Cardiac muscle cell (in vitro differentiated cells and primary cell): ENCODE data around the gene PYGB. TPM values are rescaled to one million over a fixed set of nuclear protein-coding genes. Genes with fewer than 3 reads are reported as not detected.

Source experiments
- DNase-seq, 2 donors: peaks; one replicate each; pipeline versions ENCODE4 v3.0.0 to v3.0.0-alpha.2; 2010 to 2017; ENCODE audit warnings: low read depth in 1 of 2, low spot score in 1 of 2
- H3K27ac ChIP-seq: fragments of 200-600 bp; sonication (generic); 2 replicates; pipeline ENCODE4 v1.5.1; 2016
- H3K27me3 ChIP-seq: fragments of 200-600 bp; sonication (generic); 2 replicates; pipeline ENCODE4 v1.6.0; 2016; ENCODE audit warnings: control low read depth
- H3K36me3 ChIP-seq: fragments of 200-600 bp; sonication (generic); 2 replicates; pipeline ENCODE4 v1.5.1; 2016; ENCODE audit warnings: control low read depth
- H3K4me1 ChIP-seq: fragments of 200-600 bp; sonication (generic); 2 replicates; pipeline ENCODE4 v1.8.1; 2017; ENCODE audit warnings: low read depth, mild to moderate bottlenecking, mixed run types
- H3K4me3 ChIP-seq: fragments of 200-600 bp; sonication (generic); 2 replicates; pipeline ENCODE4 v1.5.1; 2016; ENCODE audit warnings: mild to moderate bottlenecking
- H3K9me3 ChIP-seq: fragments of 200-600 bp; sonication (generic); 2 replicates; pipeline ENCODE4 v1.5.1; 2017; ENCODE audit warnings: low read depth, mild to moderate bottlenecking, control low read depth
- CTCF ChIP-seq: IDR thresholded peaks from 2 replicates; pipeline ENCODE4 v1.5.1; 2012; ENCODE audit warnings: low read depth, mild to moderate bottlenecking, low read length
- polyA plus RNA-seq: library from polyadenylated mRNA; unstranded; fragments of >200 nt; fragmentation: Nextera tagmentation; extraction: Ambion mirVana; gene quantifications from 2 replicates; pipeline ENCODE4 v1.2.1, GENCODE V29; 2016
- total RNA-seq: library from RNA; depleted of rRNA; stranded (reverse); fragments of >200 nt; gene quantifications from 2 replicates; pipeline ENCODE4 v1.2.3, GENCODE V29; 2016

Gene PYGB
- total and polyA plus RNA-seq, 2 experiments from 2014 or later, result 192 to 243 TPM

- peaks cover 12% of the 10 kb centered on the region for H3K4me1 ChIP-seq
- H3K4me3 ChIP-seq, result no peak overlapping the region
- H3K27me3 ChIP-seq, result no peaks in the 10 kb centered on the region
- DNase-seq, result no peak
- peaks cover 3% of the 10 kb centered on the region for H3K36me3 ChIP-seq
- no peak for TF ChIP-seq CTCF
- peak overlapping the region; percentile 81 for H3K27ac ChIP-seq
- no peaks in the 10 kb centered on the region for H3K9me3 ChIP-seq
Measured at GRCh38 chr20:25297141-25297905, 49.4 kb downstream of the PYGB start.

GRCh38 chr20:25299806-25300205, 51.9 kb downstream of the PYGB start:
- Histone ChIP-seq H3K36me3 (peaks cover 3% of the 10 kb centered on the region), H3K27ac (peak overlapping the region; percentile 66), H3K27me3 (no peaks in the 10 kb centered on the region), H3K4me1 (peaks cover 12% of the 10 kb centered on the region), H3K4me3 (no peak overlapping the region), H3K9me3 (no peaks in the 10 kb centered on the region)
- no peak for DNase-seq
- TF ChIP-seq CTCF, result no peak

GRCh38 chr20:25300496-25301170, 52.7 kb downstream of the PYGB start:
- no peak for DNase-seq
- TF ChIP-seq CTCF, result no peak
- Histone ChIP-seq H3K36me3 (peaks cover 3% of the 10 kb centered on the region), H3K27ac (peak overlapping the region; percentile 66), H3K4me3 (no peak overlapping the region), H3K4me1 (peaks cover 6% of the 10 kb centered on the region), H3K27me3 (no peaks in the 10 kb centered on the region), H3K9me3 (no peaks in the 10 kb centered on the region)

- Histone ChIP-seq H3K27me3 (no peaks in the 10 kb centered on the region), H3K9me3 (no peaks in the 10 kb centered on the region)
Measured at GRCh38 chr20:25301357-25301920, 53.6 kb downstream of the PYGB start.

GRCh38 chr20:25302596-25302995, 54.7 kb downstream of the PYGB start:
- DNase-seq, result no peak
- no peaks in the 10 kb centered on the region for H3K9me3 ChIP-seq
- H3K36me3 ChIP-seq, result peaks cover 9% of the 10 kb centered on the region
- H3K27ac ChIP-seq, result peak overlapping the region; percentile 46
- no peak overlapping the region for H3K4me3 ChIP-seq
- no peaks in the 10 kb centered on the region for H3K4me1 ChIP-seq
- no peaks in the 10 kb centered on the region for H3K27me3 ChIP-seq
- no peak for TF ChIP-seq CTCF

More at GRCh38 chr20:25301357-25301920, 53.6 kb downstream of the PYGB start:
- no peaks in the 10 kb centered on the region for H3K4me1 ChIP-seq
- no peak overlapping the region for H3K4me3 ChIP-seq
- peaks cover 4% of the 10 kb centered on the region for H3K36me3 ChIP-seq
- H3K27ac ChIP-seq, result peak overlapping the region; percentile 66
- TF ChIP-seq CTCF, result no peak
- DNase-seq, result no peak
